ENCODE data around the gene ZNF750.
A peak's percentile ranks its signal among the peaks of the same experiment; 100 is the strongest.

DNA sequence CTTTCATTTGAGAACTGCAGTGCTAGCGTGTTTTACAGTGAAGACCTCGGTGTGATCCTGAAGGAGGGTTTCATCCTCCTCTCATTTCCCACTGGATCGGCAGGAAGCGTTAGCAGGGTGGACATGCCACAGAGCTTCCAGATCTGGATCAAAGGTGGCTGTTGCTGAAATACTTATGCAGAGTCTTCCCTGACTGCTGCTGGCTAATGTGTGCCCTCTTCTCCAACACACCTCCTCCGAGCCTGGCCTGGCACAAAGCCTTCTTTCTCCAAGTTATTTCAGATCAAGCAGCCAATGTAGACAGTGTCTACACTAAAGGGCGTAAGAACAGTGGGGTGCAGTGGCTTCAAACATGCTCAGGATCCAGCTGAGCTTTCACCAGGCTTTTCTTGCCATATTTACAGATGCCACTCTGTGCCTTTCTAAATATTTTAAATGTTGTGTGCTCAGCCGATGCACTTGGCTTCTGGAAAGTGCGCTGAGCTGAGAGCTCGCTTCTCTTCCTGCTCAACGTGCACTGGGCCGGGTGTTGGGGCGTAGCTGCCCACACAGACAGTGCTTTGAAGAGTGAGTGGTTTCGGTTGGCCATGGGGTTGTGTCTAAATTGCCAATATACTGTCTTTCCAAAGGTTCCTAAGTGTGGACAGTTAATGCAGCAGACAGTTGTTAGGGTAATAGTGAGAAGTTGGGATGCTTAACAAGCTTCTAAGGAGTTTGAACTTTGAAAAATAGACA, 2.1 kb downstream of the ZNF750 start:
- TF ChIP-seq, protein P1, sequence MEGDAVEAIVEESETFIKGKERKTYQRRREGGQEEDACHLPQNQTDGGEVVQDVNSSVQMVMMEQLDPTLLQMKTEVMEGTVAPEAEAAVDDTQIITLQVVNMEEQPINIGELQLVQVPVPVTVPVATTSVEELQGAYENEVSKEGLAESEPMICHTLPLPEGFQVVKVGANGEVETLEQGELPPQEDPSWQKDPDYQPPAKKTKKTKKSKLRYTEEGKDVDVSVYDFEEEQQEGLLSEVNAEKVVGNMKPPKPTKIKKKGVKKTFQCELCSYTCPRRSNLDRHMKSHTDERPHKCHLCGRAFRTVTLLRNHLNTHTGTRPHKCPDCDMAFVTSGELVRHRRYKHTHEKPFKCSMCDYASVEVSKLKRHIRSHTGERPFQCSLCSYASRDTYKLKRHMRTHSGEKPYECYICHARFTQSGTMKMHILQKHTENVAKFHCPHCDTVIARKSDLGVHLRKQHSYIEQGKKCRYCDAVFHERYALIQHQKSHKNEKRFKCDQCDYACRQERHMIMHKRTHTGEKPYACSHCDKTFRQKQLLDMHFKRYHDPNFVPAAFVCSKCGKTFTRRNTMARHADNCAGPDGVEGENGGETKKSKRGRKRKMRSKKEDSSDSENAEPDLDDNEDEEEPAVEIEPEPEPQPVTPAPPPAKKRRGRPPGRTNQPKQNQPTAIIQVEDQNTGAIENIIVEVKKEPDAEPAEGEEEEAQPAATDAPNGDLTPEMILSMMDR (IDR thresholded peaks at IDR 0.05) = no peak
- TF ChIP-seq POLR2A (IDR thresholded peaks at IDR 0.05) (peak; percentile 34), POLR2AphosphoS5 (IDR thresholded peaks at IDR 0.05) (no peak)

Data from transverse colon (tissue), 4 donors.